ENCODE results near the gene ATG2A. TPM values are rescaled to one million over a fixed set of nuclear protein-coding genes. Genes with fewer than 3 reads are reported as not detected.
A peak's percentile ranks its signal among the peaks of the same experiment; 100 is the strongest.

Gene ATG2A
- total RNA-seq, 2 experiments from 2014 or later: 34.5 to 39.7 TPM

DNA sequence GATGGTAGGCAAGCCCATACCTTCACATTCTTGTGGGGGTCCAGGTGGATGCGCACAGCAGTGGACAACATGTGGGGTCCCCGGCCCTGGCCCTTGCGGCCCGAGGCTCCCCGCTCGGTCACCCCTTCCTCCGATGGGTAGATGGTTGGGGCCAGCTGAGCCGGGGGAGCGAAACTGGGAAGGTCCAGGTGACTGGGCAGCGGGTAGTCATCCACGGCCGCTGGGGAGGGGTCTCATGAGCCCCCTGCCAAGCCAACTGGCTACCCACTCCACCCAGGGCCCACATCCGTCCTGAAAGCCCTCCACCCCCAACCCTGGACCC lies 10.7 kb downstream of the ATG2A start:
- Mint-ChIP-seq H3K27me3 (no peaks in the 10 kb centered on the region), H3K4me3 (no peak overlapping the region), H3K4me1 (no peaks in the 10 kb centered on the region), H3K27ac (no peak overlapping the region), H3K9me3 (no peaks in the 10 kb centered on the region), H3K36me3 (peaks cover 2% of the 10 kb centered on the region)
- DNase-seq (no peak), ATAC-seq (ENCODE audit: low read depth) (no peak)
- POLR2A ChIA-PET: no interaction called here

DNA sequence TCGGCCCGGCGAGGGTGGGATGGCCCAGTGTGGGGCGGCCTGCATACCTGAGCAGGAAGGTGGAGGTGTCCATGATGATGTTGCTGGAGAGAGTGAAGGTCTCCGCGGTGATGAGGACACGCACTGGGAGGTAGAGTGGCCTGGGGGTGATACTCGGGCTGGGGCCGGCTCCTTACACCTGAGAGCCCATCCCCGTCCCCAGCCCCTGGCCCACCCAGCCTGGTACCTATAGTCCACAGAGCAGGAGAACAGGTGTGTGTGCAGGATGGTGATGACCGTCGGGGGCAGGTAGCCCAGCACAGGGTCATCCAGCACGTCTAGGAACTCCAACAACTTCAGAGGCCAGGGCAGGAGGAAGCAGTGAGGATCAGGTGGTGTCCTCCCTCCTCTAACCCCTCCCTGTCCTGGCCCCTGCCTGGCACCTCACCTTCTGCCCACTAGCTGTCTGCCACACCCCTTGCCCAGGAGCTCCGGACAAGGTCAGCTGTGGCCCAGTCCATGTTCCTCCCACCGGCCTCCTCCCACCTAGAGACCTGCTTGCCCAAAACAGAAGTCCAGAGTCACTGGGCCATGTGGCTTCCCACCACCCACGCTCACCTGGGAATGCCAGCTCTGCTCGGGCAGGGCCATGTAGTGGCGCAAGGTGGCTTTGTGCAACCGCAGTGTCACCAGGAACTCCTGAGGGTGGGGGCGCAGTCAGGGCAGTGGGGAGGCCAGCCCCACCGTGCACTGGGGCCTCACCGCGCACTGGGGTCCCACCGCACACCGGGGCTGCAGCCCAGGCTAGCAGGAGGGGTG lies 11.3 kb downstream of the ATG2A start:
- H3K4me3 Mint-ChIP-seq: no peak overlapping the region
- ATAC-seq (ENCODE audit: low read depth) (no peak), DNase-seq (no peak)
- POLR2A ChIA-PET: no interaction called here
- H3K4me1 Mint-ChIP-seq: no peaks in the 10 kb centered on the region
- no peaks in the 10 kb centered on the region for H3K9me3 Mint-ChIP-seq
- H3K36me3 Mint-ChIP-seq: peaks cover 2% of the 10 kb centered on the region
- no peaks in the 10 kb centered on the region for H3K27me3 Mint-ChIP-seq
- H3K27ac Mint-ChIP-seq: no peak overlapping the region

DNA sequence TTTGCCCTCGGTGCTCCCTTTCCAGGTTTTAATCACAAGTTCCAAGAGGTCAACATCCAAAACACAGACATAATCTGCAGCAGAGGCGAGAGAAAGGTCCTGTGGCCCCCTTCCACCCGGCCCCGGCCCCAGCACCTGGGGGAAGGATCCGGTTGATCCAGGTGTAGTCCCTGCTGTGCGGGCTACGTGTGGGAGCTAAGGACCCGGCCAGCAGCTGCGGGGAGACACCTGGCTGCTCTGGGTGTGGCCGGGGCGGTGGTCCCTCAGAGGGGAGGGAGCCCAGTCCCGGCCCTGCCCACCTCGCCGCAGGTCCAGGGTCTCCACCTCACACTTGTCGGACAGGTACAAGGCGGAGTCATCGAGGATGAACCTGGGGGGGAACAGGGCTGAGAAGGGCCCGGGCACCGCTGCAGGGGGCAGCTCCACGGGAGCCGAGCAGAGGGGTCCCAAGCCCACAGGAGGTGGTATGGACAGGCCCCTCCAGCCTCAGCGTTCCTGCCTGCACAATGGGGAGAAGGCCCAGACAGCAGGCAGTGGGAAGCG lies 13.6 kb downstream of the ATG2A start:
- H3K4me3 Mint-ChIP-seq: no peak overlapping the region
- no peak for ATAC-seq (ENCODE audit: low read depth)
- H3K27ac Mint-ChIP-seq: no peak overlapping the region
- H3K27me3 Mint-ChIP-seq: no peaks in the 10 kb centered on the region
- POLR2A ChIA-PET: no interaction called here
- peaks cover 6% of the 10 kb centered on the region for H3K36me3 Mint-ChIP-seq
- H3K4me1 Mint-ChIP-seq: peaks cover 3% of the 10 kb centered on the region
- no peak for DNase-seq
- no peaks in the 10 kb centered on the region for H3K9me3 Mint-ChIP-seq

DNA sequence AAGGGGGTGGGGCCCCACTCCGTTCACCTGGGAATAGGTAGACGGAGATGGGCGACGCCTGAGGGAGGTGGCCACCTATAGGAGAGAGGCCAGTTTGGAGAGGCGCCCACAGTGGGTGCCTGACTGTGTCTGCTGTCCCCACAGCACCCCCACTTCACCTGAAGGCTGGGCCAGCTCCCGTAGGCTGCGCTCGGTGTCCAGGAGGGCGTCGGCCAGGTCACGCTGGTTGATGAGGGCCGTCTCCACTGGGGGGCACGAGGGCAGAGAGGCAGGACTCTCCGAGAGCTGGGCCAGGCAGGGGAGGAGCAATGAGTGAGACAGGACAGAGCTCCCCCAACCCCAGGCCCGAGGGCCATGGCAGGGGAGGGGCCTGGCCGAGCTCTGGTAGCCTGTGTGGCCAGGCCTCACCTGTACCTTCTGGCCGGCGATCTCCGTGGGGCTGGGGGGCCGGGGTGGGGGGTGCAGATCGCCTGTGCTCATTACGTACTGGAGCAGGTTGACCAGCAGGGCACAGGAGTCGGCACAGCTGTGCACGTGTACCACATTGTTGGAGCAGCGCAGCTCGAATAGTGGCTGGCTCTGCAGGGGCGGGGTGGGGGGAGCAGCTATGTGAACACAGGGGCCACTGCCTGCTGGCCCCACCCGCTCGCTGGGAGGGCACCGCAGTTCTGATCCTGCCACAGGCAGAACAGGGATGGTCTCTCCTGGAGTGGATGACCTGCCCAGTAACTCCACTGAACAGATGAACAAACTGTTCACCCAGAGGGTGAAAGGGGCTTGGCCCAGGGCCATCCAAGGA lies 14.7 kb downstream of the ATG2A start:
- Mint-ChIP-seq H3K36me3 (peaks cover 6% of the 10 kb centered on the region), H3K4me1 (peaks cover 3% of the 10 kb centered on the region), H3K27ac (no peak overlapping the region), H3K9me3 (no peaks in the 10 kb centered on the region), H3K27me3 (no peaks in the 10 kb centered on the region), H3K4me3 (no peak overlapping the region)
- no peak for ATAC-seq (ENCODE audit: low read depth)
- POLR2A ChIA-PET: interaction anchor here (1.5 kb wide), 1 partner anchor 22 kb away, joined by 3 read pairs; the partner anchor contains the start of gene PPP2R5B
- no peak for DNase-seq

DNA sequence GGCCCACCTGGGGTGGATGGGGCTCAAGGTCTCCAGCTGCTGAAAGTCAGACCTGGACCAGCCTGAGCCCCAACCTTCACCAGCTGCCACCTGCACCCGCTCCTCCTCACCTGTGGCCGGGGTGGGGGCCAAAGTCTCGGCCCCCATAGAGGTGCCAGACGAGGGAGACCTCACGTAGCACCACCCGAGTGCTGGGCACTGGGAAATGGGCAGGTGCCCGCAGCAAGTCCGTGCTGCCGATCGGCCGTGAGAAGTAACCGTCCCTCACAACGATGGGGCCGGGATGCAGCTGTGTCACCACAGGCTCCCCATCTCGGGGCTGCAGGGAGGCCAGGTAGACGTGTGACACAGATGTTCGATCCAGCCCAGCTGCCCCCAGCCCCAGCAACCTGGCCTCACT lies 16.2 kb downstream of the ATG2A start:
- Mint-ChIP-seq H3K27me3 (no peaks in the 10 kb centered on the region), H3K27ac (no peak overlapping the region), H3K4me3 (no peak overlapping the region), H3K36me3 (peaks cover 5% of the 10 kb centered on the region), H3K9me3 (no peaks in the 10 kb centered on the region), H3K4me1 (peaks cover 3% of the 10 kb centered on the region)
- POLR2A ChIA-PET: interaction anchor here (1.3 kb wide), 1 partner anchor 14 kb away, joined by 4 read pairs; no protein-coding TSS in a partner anchor
- DNase-seq (no peak), ATAC-seq (ENCODE audit: low read depth) (no peak)

DNA sequence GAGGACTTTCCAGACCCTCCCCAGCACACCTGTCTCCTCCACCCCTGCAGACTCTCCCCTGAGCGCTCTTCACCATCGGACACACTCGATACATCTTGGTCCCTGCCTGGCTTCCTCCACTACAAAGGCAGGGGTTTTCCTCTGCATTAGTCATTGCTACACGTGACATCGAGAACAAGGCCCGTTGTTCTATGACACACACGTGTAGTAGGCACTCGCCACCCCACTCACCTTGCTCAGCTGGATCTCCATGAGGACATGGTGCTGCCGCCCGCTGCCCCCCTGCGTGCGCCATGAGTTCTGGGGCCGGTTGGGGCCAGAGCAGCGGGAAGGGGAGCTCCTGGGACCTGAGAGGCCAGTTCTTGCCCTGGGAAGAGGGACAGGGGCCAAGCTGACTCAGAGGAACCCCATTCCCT lies 16.7 kb downstream of the ATG2A start:
- peaks cover 5% of the 10 kb centered on the region for H3K36me3 Mint-ChIP-seq
- peak overlapping the region; percentile 55 for H3K4me3 Mint-ChIP-seq
- ATAC-seq (ENCODE audit: low read depth) (peak; percentile 83), DNase-seq (no peak)
- no peaks in the 10 kb centered on the region for H3K9me3 Mint-ChIP-seq
- peak overlapping the region; percentile 78 for H3K27ac Mint-ChIP-seq
- POLR2A ChIA-PET: interaction anchor here (1.3 kb wide), 1 partner anchor 15 kb away, joined by 4 read pairs; no protein-coding TSS in a partner anchor
- peaks cover 3% of the 10 kb centered on the region for H3K4me1 Mint-ChIP-seq
- H3K27me3 Mint-ChIP-seq: no peaks in the 10 kb centered on the region

DNA sequence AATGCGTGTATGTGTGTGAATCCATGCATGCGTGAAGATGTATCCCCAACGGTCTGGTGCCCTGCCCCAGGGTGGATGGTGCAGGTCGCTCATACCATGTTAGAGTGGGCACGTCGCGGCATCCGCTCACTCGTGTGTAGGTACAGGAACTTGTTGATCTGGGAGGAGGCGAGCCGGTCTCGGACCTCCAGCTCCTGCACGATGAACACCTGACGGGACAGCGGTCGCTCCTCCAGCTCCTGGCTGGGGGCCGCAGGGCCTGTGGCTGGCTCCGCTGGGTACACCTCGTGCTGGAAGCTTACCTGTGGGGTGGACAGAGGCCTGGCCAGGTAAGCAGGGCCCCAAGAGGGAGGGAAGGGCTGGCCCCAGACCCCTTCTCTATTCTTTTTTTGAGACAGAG lies 18.5 kb downstream of the ATG2A start:
- POLR2A ChIA-PET: no interaction called here
- no peak overlapping the region for H3K27ac Mint-ChIP-seq
- peaks cover 5% of the 10 kb centered on the region for H3K36me3 Mint-ChIP-seq
- ATAC-seq (ENCODE audit: low read depth) (no peak), DNase-seq (no peak)
- no peaks in the 10 kb centered on the region for H3K9me3 Mint-ChIP-seq
- H3K4me1 Mint-ChIP-seq: peaks cover 5% of the 10 kb centered on the region
- H3K27me3 Mint-ChIP-seq: no peaks in the 10 kb centered on the region
- H3K4me3 Mint-ChIP-seq: no peak overlapping the region

DNA sequence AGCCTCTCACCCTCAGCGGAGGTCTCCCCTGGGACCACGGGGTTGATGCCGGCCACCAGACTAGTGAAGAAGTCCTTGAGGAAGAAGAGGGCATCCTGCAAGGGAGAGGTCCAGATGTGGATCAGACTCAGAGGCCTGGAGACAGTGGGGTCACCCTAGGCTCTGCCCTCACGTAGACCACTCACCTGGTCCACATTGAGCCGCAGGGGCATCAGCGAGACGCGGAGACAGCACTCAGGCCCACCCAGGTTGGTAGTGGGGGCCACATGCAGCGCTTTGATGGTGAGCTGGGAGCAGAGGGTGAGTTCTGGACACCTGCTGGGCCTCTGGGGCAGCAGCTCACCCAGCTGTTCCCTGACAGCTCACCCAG lies 18.9 kb downstream of the ATG2A start:
- DNase-seq (no peak), ATAC-seq (ENCODE audit: low read depth) (no peak)
- Mint-ChIP-seq H3K27me3 (no peaks in the 10 kb centered on the region), H3K9me3 (no peaks in the 10 kb centered on the region), H3K4me3 (no peak overlapping the region), H3K4me1 (peaks cover 5% of the 10 kb centered on the region), H3K27ac (no peak overlapping the region), H3K36me3 (peaks cover 5% of the 10 kb centered on the region)
- POLR2A ChIA-PET: no interaction called here

DNA sequence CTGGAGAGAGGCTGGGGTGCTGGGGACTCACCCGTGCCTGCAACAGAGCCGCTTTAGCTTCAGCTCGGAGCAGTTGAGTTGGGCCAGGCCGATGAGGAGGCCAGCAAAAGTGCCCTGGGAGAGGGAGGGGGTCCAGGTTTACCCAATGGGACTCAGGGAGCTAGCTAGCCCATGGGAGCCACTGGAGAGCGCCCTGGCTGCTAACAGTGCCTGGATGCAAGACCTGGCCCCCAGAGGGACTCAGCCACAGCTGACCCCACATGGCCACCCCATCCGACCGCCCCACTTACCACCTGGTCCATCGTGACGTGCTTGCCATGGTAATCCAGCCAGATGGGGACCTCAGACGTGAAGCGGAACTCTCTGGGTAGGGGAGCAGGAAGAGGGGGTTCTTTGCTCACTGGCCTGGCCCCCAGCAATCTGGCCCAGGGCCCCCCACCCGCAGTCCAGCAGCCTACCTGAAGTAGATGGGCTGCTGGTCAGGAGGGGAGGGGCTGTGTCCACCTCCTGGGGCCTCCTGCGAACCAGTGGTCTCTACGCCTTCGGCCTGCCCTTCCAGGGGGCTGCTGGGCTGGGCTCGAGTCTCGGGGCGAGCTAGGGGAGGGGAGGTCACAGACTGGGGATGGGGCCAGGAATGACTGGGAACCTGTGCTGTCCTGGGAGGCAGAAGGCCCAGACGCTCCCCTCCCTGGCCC lies 19.5 kb downstream of the ATG2A start:
- no peaks in the 10 kb centered on the region for H3K27me3 Mint-ChIP-seq
- no peak for ATAC-seq (ENCODE audit: low read depth)
- H3K36me3 Mint-ChIP-seq: peaks cover 5% of the 10 kb centered on the region
- no peak for DNase-seq
- POLR2A ChIA-PET: no interaction called here
- peaks cover 5% of the 10 kb centered on the region for H3K4me1 Mint-ChIP-seq
- no peak overlapping the region for H3K4me3 Mint-ChIP-seq
- H3K9me3 Mint-ChIP-seq: no peaks in the 10 kb centered on the region
- H3K27ac Mint-ChIP-seq: no peak overlapping the region

DNA sequence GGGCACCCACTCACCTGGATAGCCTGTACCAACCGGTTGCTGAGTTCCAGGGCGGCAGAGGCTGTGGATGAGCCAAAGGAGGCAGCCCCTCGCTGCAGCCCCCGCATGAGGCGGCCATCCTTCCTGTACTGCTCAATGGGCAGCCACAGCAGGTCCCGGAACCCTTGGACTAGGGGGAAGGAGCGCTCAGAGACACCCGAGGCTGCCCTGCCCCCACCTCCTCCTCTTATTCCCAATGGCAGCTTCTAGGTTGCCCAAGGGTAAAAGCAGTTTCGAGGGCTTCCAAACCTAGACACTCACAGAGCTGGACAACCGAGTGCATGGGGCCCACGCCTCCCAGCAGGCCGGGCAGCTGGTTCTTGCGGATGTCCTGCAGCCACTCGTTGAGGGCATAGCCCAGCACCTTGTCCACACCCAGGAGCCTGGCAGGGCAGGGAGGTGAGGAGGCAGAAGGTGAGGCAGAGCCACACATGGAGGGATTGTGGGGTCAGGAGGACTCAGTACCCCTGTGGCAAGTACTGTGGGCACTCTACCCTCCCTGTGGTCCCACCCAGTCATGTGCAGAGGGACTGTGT lies 20.5 kb downstream of the ATG2A start:
- Mint-ChIP-seq H3K9me3 (no peaks in the 10 kb centered on the region), H3K4me3 (no peak overlapping the region), H3K27ac (no peak overlapping the region), H3K36me3 (peaks cover 5% of the 10 kb centered on the region), H3K4me1 (peaks cover 5% of the 10 kb centered on the region), H3K27me3 (no peaks in the 10 kb centered on the region)
- DNase-seq (no peak), ATAC-seq (ENCODE audit: low read depth) (no peak)
- POLR2A ChIA-PET: no interaction called here

DNA sequence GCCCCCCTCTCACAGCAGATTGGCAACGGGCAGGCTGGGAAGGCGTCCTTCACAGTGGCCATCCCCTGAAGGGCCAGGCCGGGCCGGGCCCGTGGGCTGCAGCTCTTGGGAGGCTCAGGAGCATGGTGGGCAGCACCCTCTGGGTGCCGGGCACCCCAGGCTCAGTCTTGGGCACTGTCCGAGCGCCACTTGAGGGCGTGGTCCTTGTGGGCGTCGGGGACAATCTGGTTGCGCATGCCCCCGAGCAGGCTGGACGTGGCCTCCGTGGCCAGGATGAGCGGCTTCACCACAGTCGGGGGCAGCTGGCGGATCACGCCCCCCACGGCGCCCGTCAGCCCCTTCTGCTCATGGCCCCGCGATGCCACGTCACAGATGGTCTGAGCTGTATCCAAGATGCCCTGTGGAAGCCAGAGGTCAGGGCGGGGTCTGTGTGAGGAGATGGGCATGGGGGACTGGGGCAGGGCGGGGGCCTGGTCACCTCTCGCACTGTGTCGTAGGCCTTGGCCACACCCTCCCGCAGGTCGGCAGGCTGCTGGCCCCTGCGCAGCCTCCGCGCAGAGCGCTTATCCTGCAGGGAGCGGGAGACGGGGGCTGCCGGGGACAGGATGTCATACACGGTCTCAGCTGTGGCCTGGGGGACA lies 22.1 kb downstream of the ATG2A start:
- DNase-seq (no peak), ATAC-seq (ENCODE audit: low read depth) (no peak)
- POLR2A ChIA-PET: interaction anchor here (24.3 kb wide), 1 partner anchor 38 kb away, joined by 782 read pairs; the partner anchor contains the start of gene CDC42BPG
- peaks cover 2% of the 10 kb centered on the region for H3K36me3 Mint-ChIP-seq
- H3K4me3 Mint-ChIP-seq: no peak overlapping the region
- peaks cover 3% of the 10 kb centered on the region for H3K4me1 Mint-ChIP-seq
- H3K9me3 Mint-ChIP-seq: no peaks in the 10 kb centered on the region
- no peak overlapping the region for H3K27ac Mint-ChIP-seq
- H3K27me3 Mint-ChIP-seq: no peaks in the 10 kb centered on the region

DNA sequence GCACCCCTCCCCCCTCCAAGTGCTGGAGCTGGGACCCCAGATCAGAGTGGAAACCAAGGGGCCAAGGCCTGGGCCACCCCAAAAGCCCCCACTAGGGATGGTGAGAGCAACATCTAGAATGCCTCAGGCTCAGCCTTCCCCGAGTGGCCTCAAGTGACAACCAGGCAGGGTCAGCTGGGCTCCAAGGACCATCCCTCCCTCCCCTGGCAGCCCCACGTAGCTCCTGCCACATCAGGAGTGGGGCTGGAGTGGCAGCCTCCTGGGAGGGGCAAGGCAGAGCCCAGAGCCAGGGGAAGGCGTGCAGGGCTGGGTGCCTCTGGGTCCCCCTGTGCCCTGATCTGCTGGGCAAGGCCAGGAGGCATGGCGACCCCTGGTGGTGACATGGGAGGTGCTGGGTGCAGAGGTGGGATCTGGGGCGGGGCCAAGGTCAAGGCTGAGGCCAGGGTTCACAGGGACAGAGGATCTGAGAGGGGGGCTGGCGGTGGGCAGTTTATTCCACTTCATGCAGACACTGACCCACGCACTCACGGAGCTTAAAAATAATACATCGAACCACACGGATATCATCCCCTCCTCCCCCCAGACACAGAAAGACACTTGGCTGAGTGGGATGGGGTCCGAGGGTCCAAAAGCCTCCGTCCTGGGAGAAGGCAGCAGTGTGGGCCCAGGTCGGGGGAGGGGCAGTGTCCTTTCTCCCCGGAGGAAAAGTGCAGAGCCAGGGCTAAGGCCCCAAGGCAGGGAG lies 22.8 kb downstream of the ATG2A start:
- Mint-ChIP-seq H3K4me1 (peaks cover 3% of the 10 kb centered on the region), H3K36me3 (peaks cover 2% of the 10 kb centered on the region), H3K27ac (peak overlapping the region; percentile 54), H3K27me3 (no peaks in the 10 kb centered on the region), H3K9me3 (no peaks in the 10 kb centered on the region), H3K4me3 (no peak overlapping the region)
- ATAC-seq (ENCODE audit: low read depth) (peak; percentile 97), DNase-seq (peak; percentile 95)
- POLR2A ChIA-PET: interaction anchor here (0.9 to 24.3 kb wide), 2 partner anchors 13 to 37 kb away, joined by 3 to 782 read pairs; partner anchors contain the start of gene CDC42BPG

Measured in activated naive CD8-positive, alpha-beta T cell treated with anti-CD3 and anti-CD28 coated beads, Interleukin-2, amount 10 ng/mL, durations not matched to agents 7 days and 5 days (primary cell).